Osteocyte (in vitro differentiated cells): Measurements from ENCODE around the gene PHC1. TPM values are rescaled to one million over a fixed set of nuclear protein-coding genes. Genes with fewer than 3 reads are reported as not detected.
"Not testable (repeated sequence)": the region's sequence is repeated elsewhere in the genome, so short reads cannot be mapped to it uniquely, and the experiment has no call there.

Experiments used
- DNase-seq: peaks from one replicate; pipeline ENCODE4 v3.0.0; 2021; ENCODE audit warnings: mixed read lengths; ENCODE audit not compliant: unreplicated experiment; ENCODE audit errors: extremely low spot score
- H3K27ac Mint-ChIP-seq: one replicate; pipeline ENCODE4 v1.8.0; 2021; ENCODE audit warnings: mild to moderate bottlenecking, mixed read lengths; ENCODE audit not compliant: unreplicated experiment
- H3K27me3 Mint-ChIP-seq: one replicate; pipeline ENCODE4 v1.8.0; 2021; ENCODE audit warnings: mixed read lengths; ENCODE audit not compliant: unreplicated experiment
- H3K36me3 Mint-ChIP-seq: one replicate; pipeline ENCODE4 v1.8.0; 2021; ENCODE audit warnings: mixed read lengths; ENCODE audit not compliant: unreplicated experiment
- H3K4me1 Mint-ChIP-seq: one replicate; pipeline ENCODE4 v1.8.0; 2021; ENCODE audit warnings: mixed read lengths; ENCODE audit not compliant: unreplicated experiment
- H3K4me3 Mint-ChIP-seq: one replicate; pipeline ENCODE4 v1.8.0; 2021; ENCODE audit warnings: mild to moderate bottlenecking, moderate library complexity, mixed read lengths; ENCODE audit not compliant: unreplicated experiment
- H3K9me3 Mint-ChIP-seq: one replicate; pipeline ENCODE4 v1.8.0; 2021; ENCODE audit warnings: mixed read lengths; ENCODE audit not compliant: unreplicated experiment
- CTCF ChIP-seq: fragments of 200-600 bp; sonication (generic); IDR thresholded peaks from 2 replicates; pipeline ENCODE4 v1.5.0; 2021; ENCODE audit warnings: antibody characterized with exemption, mild to moderate bottlenecking, moderate library complexity
- total RNA-seq: library from RNA; stranded (reverse); gene quantifications from 2 replicates; pipeline ENCODE4 v1.2.1, GENCODE V29; 2021

The PHC1 gene
- total RNA-seq, 1 donor from 2014 or later = 47.0 TPM

GRCh38 chr12:8891976-8892375 is 22.3 kb upstream of the PHC1 start:
- no peak for TF ChIP-seq CTCF
- Mint-ChIP-seq H3K4me1 (peaks cover 2% of the 10 kb centered on the region), H3K9me3 (no peaks in the 10 kb centered on the region), H3K4me3 (no peak overlapping the region), H3K36me3 (no peaks in the 10 kb centered on the region), H3K27ac (no peak overlapping the region), H3K27me3 (peaks cover 2% of the 10 kb centered on the region)
- no peak for DNase-seq

- peaks cover 6% of the 10 kb centered on the region for H3K27me3 Mint-ChIP-seq
- DNase-seq = no peak
- peaks cover 2% of the 10 kb centered on the region for H3K4me1 Mint-ChIP-seq
- H3K9me3 Mint-ChIP-seq = no peaks in the 10 kb centered on the region
- H3K36me3 Mint-ChIP-seq = no peaks in the 10 kb centered on the region
- no peak overlapping the region for H3K27ac Mint-ChIP-seq
- no peak for TF ChIP-seq CTCF
- no peak overlapping the region for H3K4me3 Mint-ChIP-seq
Measured at GRCh38 chr12:8894378-8894777, 19.9 kb upstream of the PHC1 start.

GRCh38 chr12:8894986-8895385 is 19.3 kb upstream of the PHC1 start:
- no peaks in the 10 kb centered on the region for H3K9me3 Mint-ChIP-seq
- peaks cover 6% of the 10 kb centered on the region for H3K27me3 Mint-ChIP-seq
- H3K36me3 Mint-ChIP-seq = no peaks in the 10 kb centered on the region
- TF ChIP-seq CTCF = no peak
- peaks cover 2% of the 10 kb centered on the region for H3K4me1 Mint-ChIP-seq
- H3K27ac Mint-ChIP-seq = no peak overlapping the region
- no peak for DNase-seq
- no peak overlapping the region for H3K4me3 Mint-ChIP-seq

- Mint-ChIP-seq H3K36me3 (no peaks in the 10 kb centered on the region), H3K9me3 (no peaks in the 10 kb centered on the region), H3K27me3 (peaks cover 6% of the 10 kb centered on the region), H3K27ac (no peak overlapping the region), H3K4me1 (no peaks in the 10 kb centered on the region), H3K4me3 (no peak overlapping the region)
- DNase-seq = no peak
- no peak for TF ChIP-seq CTCF
Measured at GRCh38 chr12:8897081-8897480, 17.2 kb upstream of the PHC1 start.

- Mint-ChIP-seq H3K9me3 (no peaks in the 10 kb centered on the region), H3K27me3 (peaks cover 13% of the 10 kb centered on the region), H3K36me3 (no peaks in the 10 kb centered on the region), H3K4me1 (no peaks in the 10 kb centered on the region), H3K4me3 (no peak overlapping the region), H3K27ac (no peak overlapping the region)
- TF ChIP-seq CTCF = no peak
- no peak for DNase-seq
Measured at GRCh38 chr12:8899830-8900229, 14.5 kb upstream of the PHC1 start.

- H3K4me3 Mint-ChIP-seq, H3K36me3 Mint-ChIP-seq, DNase-seq, H3K27ac Mint-ChIP-seq, H3K4me1 Mint-ChIP-seq, H3K9me3 Mint-ChIP-seq: not testable (repeated sequence)
- peaks cover 10% of the 10 kb centered on the region for H3K27me3 Mint-ChIP-seq
Measured at GRCh38 chr12:8902703-8903102, 11.6 kb upstream of the PHC1 start.
